ENCODE measurements around the gene PIGBOS1.

PIGBOS1 gene

DNA sequence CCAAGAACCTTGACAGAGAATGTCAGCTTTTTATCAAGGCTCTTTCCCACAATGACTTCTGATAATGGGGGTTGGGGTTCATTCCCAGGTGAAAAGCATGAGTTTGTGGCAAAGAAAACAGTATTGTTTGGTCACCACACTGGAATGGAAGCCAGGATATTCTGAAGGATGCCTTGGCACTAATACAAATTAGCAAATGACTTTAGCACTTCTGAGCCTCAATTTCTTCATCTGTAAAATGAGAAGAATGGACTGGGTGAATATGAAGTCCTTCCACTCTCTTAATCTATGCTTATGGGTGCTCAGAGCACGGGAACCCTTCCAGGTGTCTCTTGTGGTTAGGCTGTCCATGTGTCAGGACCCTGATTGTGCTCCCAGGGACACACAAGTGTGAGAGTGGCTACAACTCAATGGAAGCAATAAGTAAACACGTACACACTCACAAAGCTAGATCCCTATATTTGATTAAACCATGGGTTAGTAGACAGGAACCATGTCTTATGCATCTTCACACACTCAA lies 50.7 kb downstream of the PIGBOS1 start:
- DNase-seq (ENCODE audit: insufficient read length, low spot score) (no peak), FAIRE-seq (no peak)

DNA sequence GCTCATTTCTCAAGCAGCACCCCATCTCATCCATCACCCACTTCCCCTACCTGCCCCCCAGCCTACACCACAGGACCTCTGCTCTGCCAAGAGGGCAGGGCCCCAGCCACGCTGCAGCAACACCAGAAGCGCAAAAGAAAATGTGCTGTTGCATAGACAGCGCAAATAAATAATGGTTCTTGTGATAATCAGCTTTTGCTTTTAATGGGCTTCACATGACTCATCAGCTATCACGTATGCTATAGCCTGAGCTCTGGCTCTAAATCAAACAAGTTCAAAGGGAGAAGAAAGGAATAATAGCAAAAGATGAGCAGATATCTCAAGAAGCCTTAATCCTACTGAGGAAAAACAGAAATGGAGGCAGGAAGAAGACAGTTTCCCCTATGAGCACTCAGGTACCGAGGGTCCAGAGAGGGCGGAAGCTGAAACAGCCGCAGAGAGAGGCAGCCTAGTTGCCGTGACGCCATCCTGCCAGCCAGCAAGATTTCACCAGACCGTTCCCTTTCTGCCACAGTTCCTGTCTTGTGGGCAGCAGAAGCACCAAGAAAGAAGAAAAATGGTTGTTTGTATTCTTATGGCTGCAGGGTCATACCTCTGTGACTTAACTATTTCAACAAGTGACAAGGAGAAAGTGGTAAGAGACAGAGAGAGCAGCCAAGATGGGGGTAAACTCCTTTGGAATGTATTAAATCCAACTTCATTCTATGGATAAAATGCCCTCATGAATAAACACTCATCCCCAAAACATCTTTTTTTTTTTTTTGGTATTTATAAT lies 51.3 kb downstream of the PIGBOS1 start:
- no peak for DNase-seq (ENCODE audit: insufficient read length, low spot score)

More for the DNA sequence above, 51.3 kb downstream of the PIGBOS1 start:
- peak; percentile 86 for FAIRE-seq
